ENCODE results near the gene GPC6.
"Not testable (repeated sequence)": the region's sequence is repeated elsewhere in the genome, so short reads cannot be mapped to it uniquely, and the experiment has no call there.

- not testable (repeated sequence) for TF ChIP-seq EZH2 (IDR thresholded peaks at IDR 0.05; ENCODE audit: insufficient read depth, poor library complexity, severe bottlenecking); EZH2phosphoT487 (IDR thresholded peaks at IDR 0.05; ENCODE audit: insufficient read depth, low read depth)
Observed at GRCh38 chr13:94302847-94303565, 1076.4 kb downstream of the GPC6 start.

Data from GM23248 (cell line).